Right forelimb (tissue), 1 donor: ENCODE measurements around the gene DGKQ.
A peak's percentile ranks its signal among the peaks of the same experiment; 100 is the strongest.

ENCODE experiments used
- DNase-seq: peaks from one replicate; pipeline ENCODE4 v3.0.0-alpha.2; 2018

Gene DGKQ

DNA sequence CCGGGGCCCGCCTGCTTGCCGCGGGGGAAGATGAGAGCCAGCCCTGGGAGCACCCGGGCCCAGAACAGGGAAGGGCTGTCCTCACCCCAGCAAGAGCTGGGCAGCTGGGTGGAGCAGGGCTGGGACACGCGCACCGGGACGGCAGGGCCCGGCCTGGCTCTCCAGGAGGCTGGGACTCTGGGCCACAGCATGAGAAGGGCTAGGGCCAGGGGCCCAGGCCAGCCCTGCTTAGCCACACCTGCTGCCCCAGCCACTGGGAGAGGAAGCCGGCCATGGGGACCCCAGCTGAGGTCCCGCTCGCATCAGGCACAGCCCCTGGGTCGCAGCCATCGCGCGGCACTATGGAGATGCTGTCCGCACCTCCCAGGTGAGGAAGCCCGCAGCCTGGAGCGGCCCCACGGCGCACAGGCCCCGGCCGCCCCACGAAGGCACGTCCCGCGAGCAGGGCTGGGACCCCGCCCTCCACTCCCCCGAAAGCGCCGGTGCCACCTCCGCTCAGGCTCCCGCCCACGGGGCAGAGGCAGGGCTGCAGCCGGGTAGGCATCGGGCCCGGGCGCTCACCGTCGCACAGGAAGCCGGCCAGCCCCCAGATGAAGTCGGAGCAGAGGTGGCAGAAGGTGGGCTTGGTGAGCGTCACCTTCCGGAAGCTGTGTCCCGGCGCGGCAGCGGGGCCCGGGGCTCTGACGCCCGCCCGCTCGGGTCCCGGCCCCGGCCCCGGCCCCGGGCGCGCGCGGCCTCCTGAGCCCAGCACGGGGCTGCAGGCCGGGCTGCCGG is 531 bp downstream of the DGKQ start:
- DNase-seq, result no peak

DNA sequence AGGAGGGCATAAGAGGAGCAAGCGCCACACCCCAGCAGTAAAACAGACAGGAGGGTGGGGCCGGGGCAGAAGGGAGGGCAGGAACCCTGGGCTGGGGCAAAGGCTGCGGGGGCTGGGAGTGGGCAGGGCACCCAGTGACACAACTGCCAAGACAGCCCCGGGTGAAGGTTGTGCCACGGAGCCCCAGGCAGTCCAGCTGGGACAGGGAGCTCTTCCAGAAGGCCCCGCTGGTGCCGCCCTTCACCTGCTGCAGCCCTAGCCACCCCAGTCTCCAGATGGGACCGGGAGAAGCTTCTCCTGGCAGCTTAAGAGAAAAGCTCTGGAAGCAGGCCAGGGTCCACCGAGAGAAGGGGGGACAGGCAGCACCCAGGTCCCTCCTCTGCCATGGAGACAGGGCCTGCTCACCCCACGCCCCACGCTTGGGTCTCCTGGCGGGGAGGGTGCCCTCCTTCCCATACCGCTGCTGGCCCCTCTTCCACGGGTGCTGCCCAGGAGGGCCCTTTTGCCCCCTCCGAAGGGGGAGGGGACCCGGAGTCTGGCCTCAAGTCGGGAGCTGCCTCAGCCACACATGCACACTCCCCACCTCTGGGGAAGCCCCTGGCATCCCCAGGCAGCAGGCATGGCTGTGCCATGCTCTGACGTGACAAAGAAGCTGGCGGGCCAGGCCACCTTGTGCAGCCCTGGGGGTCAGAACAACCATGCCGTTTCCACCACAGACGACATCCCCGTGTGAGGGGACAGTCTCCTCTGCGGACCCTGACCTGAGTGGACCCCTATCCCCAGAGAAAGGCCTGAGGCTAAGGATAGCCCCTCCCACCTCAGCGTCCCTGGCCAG is 1.5 kb downstream of the DGKQ start:
- DNase-seq, result no peak

- DNase-seq, result no peak
Measured at GRCh38 chr4:970854-971520, 2.4 kb downstream of the DGKQ start.

- no peak for DNase-seq
Measured at GRCh38 chr4:970046-970745, 3.2 kb downstream of the DGKQ start.

DNA sequence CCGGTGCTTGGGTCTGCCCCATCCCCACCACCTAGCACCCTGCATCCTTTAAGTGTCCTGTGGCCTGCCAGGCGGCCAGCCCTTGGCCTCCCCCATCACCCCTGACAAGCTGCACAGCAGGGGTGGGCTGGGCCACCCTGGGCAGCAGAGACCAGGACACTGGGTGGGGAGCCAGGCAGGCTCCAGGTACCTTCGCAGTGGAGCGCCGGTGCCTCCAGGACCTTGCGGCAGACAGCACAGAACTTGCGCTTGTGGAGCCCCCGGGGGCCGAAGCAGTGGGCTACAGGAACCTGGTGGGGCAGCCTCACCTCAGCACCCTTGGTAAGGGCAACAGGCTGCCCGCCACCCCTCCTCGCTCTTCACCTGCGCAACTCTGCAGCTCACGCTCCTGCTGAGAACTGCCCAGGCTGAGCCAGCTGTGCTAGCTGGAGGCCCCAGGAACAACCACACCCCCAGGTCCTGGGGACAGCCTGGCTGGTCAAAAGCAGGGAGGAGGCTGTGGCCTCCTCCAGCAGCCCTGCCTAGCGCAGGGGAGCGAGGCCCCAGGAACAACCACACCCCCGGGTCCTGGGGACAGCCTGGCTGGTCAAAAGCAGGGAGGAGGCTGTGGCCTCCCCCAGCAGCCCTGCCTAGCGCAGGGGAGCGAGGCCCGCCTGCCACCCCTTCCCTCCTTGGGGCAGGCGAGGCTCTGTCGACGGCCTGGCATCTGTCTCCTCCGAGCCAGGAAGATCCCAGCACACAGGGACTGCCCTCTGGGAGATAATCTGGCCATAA is 4.6 kb downstream of the DGKQ start:
- DNase-seq, result no peak

GRCh38 chr4:968221-968620 is 5.1 kb downstream of the DGKQ start:
- no peak for DNase-seq

GRCh38 chr4:967113-968104 is 6.0 kb downstream of the DGKQ start:
- DNase-seq, result no peak

GRCh38 chr4:966266-967112 is 6.9 kb downstream of the DGKQ start:
- no peak for DNase-seq

DNA sequence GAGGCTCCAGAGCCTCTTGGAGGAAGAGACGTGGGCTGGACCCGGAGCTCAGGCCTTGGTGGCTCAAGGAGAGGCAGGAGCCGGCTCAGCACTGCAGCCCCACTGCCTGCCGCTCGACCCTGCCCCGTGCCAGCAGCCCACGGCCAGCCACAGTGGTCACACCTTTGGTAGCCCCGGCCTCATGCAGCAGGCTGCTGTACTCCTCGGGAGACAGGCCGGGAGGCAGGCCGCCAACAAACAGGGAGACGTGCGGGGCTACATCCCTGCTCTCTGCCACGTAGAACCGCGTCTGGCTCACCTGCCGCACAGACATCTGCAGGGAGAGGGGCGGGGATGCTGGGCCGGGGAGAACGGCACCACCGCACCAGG is 7.6 kb downstream of the DGKQ start:
- no peak for DNase-seq

DNA sequence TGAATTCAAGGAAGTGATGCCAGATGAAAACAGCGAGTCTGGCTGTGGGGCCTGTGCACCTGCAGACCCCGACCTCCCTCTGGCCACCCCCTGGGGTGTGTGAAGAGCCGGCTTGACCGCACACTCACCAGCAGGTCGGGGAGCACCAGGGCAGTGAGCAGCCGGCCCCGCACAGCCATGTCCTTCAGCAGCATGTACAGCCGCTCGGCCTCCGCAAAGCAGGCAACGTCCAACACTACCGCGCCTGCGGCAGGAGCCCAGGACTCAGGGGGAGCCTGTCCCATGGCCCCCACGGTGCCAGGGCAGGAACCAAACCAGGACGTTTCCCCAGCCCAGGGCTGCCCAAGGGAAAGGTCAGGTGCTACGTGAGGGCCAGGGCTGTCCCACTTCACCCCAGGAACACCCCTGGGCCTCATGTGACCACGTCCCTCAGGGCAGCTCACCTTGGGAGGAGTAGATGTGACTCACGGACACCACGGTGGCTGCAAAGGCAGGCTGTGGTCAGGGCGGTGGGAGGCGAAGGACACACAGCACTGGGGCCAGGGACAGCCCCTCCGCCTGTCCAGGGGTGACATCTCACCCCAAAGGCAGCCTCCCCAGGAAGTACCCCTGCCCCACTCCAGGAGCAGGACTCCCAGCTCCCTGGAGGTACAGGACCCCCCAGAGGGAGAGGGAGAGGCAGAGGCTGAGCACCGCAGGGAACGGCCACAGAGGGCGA is 8.2 kb downstream of the DGKQ start:
- DNase-seq, result no peak

- no peak for DNase-seq
Measured at GRCh38 chr4:964346-965025, 8.9 kb downstream of the DGKQ start.

DNA sequence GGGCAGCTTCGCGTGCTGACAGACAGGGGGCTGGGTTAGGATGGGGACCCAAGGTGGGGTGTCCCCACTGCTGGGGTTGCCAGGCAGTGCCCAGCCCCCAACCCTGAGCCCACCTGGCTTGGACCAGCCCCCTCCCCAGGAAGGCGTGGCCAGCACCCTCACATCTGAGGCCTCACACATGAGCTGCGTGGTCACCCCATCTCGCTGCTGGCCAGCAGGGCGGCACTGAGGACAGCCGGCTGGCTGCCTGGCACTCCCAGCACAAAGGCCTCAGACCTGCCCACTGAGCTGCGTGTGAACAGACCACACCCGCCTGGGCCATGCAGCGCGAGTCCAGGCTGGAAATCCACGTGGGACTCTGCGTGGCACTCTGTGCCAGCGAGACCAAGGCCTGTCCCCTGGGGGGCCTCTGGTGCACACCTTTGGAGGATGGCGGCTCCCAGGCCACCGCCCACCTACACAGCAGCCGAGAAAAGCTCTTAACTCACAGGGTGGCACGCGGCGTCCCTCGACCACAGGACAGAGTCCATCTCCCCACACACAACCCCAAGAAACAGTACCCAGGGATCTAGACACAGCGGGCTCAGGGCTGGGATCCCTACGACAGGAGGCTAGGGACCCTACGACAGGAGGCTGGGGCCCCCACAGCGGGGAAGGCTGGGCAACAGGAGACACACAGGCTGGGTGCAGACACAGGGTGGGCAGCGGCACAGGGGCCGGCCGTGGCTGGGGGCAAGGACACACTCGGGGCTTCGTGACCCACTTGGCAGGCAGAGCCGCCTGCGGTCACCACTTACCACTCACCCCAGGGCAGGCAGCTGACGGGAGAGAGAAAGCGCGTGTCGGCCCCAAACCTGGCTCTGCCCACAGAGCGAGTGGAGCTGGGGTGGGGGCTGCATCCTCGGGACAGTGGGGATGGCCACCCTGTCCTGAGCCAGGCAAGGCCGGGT is 9.8 kb downstream of the DGKQ start:
- no peak for DNase-seq

GRCh38 chr4:962231-963208 is 10.8 kb downstream of the DGKQ start:
- DNase-seq, result peak; percentile 24

DNA sequence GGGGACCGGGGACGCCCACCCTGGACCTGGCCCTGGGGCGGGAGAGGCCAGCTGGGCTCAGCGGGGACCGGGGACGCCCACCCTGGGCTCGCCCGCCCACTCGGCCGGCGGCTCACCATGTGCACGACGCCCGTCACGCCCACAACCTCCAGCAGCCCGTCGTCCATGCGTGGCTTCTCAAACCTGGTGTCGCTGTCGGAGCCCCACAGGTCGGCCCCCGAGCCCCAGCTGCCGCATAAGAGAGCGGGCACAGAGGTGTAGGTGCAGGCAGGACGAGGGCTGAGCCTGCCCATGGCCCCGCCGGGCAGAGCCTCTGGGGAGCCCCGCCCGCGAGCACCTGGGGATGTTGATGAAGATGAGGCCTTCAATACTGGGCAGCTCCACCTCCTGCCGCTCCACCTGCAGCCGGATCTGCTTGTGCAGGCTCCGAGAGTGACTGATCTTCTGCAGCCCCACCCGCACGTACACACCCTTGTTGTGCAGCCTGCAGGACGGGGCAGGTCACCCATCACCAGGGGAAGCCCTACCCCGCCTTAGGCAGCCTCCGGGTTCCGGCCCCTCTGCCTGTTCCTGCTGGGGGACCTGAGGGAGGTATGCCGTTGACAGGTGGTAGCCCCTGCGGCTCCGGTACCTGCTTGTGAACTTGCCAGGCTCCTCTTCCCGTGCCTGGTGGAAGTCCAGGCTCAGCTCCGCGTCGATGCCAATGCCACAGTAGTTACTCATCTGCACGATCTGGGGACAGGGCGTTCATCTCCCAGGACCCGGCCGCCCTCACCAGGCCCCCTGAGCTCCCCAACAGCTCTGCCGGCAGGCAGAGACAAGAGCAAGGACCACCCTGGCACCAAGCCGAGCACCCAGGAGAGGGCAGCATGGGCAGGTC is 11.8 kb downstream of the DGKQ start:
- DNase-seq, result peak; percentile 45
